ENCODE measurements around the gene ARF1.

ARF1 gene

GRCh38 chr1:228102791-228103620 is 20.5 kb downstream of the ARF1 start, which contains the start of gene C1orf35 (continued):
- TF ChIP-seq ZNF610 (tag by site-specific recombination; IDR thresholded peaks at IDR 0.05; ENCODE audit: borderline replicate concordance) = peak; percentile 83
- TF ChIP-seq ZNF433 (tag by site-specific recombination; IDR thresholded peaks at IDR 0.05; ENCODE audit: low read depth) = no peak
- TF ChIP-seq ZBTB6 (tag by site-specific recombination; IDR thresholded peaks at IDR 0.05) = peak; percentile 33; the same call in 1 of the 2 replicates
- peak; percentile 76 for TF ChIP-seq GLIS1 (tag by site-specific recombination; IDR thresholded peaks at IDR 0.05)
- TF ChIP-seq ZSCAN23 (tag by site-specific recombination; IDR thresholded peaks at IDR 0.05) = peak; percentile 17
- TF ChIP-seq ZNF664 (tag by site-specific recombination; IDR thresholded peaks at IDR 0.05) = no peak
- TF ChIP-seq ZBTB20 (tag by site-specific recombination; IDR thresholded peaks at IDR 0.05) = peak; percentile 84; the same call in 1 of the 2 replicates
- TF ChIP-seq ZBTB26 (tag by site-specific recombination; optimal IDR thresholded peaks at IDR 0.05) = peak; percentile 100
- no peak for TF ChIP-seq ZNF626 (tag by site-specific recombination; IDR thresholded peaks at IDR 0.05)
- peak; percentile 99 for TF ChIP-seq ZBTB7A (tag by site-specific recombination; IDR thresholded peaks at IDR 0.05; ENCODE audit: low read depth)
- TF ChIP-seq AEBP2 (tag by site-specific recombination; IDR thresholded peaks at IDR 0.05; ENCODE audit: borderline replicate concordance) = no peak
- TF ChIP-seq INSM2 (tag by site-specific recombination; IDR thresholded peaks at IDR 0.05) = peak; percentile 76; the same call in 1 of the 2 replicates
- peak; percentile 90 for TF ChIP-seq KLF9 (tag by site-specific recombination; IDR thresholded peaks at IDR 0.05; ENCODE audit: low read depth)
- TF ChIP-seq ZNF121 (tag by site-specific recombination; IDR thresholded peaks at IDR 0.05) = peak; percentile 56; the same call in 1 of the 2 replicates
- TF ChIP-seq ZFHX2 (tag by site-specific recombination; conservative IDR thresholded peaks at IDR 0.05) = peak; percentile 99
- peak; percentile 61 for TF ChIP-seq KLF1 (tag by site-specific recombination; IDR thresholded peaks at IDR 0.05)
- no peak for TF ChIP-seq ZNF747 (tag by site-specific recombination; IDR thresholded peaks at IDR 0.05)
- no peak for TF ChIP-seq ZNF140 (tag by site-specific recombination; IDR thresholded peaks at IDR 0.05)
- no peak for TF ChIP-seq ZNF23 (tag by site-specific recombination; IDR thresholded peaks at IDR 0.05; ENCODE audit: borderline replicate concordance)
- peak; percentile 85 for TF ChIP-seq ZNF2 (tag by site-specific recombination; IDR thresholded peaks at IDR 0.05)
- no peak for TF ChIP-seq ZNF112 (tag by site-specific recombination; IDR thresholded peaks at IDR 0.05)
- no peak for TF ChIP-seq IKZF3 (tag by site-specific recombination; IDR thresholded peaks at IDR 0.05)
- peak; percentile 52; the same call in 1 of the 2 replicates for TF ChIP-seq ZNF394 (tag by site-specific recombination; IDR thresholded peaks at IDR 0.05; ENCODE audit: borderline replicate concordance)
- no peak for TF ChIP-seq ZNF416 (tag by site-specific recombination; IDR thresholded peaks at IDR 0.05)
- TF ChIP-seq FEZF1 (tag by site-specific recombination; IDR thresholded peaks at IDR 0.05) = no peak
- no peak for TF ChIP-seq ZNF529 (tag by site-specific recombination; IDR thresholded peaks at IDR 0.05; ENCODE audit: insufficient replicate concordance)
- no peak for TF ChIP-seq ZNF707 (tag by site-specific recombination; IDR thresholded peaks at IDR 0.05)
- no peak for TF ChIP-seq ZNF791 (tag by site-specific recombination; IDR thresholded peaks at IDR 0.05)
- TF ChIP-seq ZNF274 (IDR thresholded peaks at IDR 0.05; ENCODE audit: low read length) = no peak
- no peak for TF ChIP-seq ZNF274 (tag by site-specific recombination; IDR thresholded peaks at IDR 0.05; ENCODE audit: borderline replicate concordance)
- TF ChIP-seq BCL11A (tag by site-specific recombination; IDR thresholded peaks at IDR 0.05; ENCODE audit: low read depth) = no peak

All from HEK293 (cell line).